ENCODE measurements around the gene PPFIBP2. TPM values are rescaled to one million over a fixed set of nuclear protein-coding genes. Genes with fewer than 3 reads are reported as not detected.

The PPFIBP2 gene
- total RNA-seq, 4 donors from 2014 or later: 26.4 to 33.3 (median 29.1) TPM

- TF ChIP-seq CTCF (IDR thresholded peaks at IDR 0.05; ENCODE audit: low read depth): no peak
Observed at GRCh38 chr11:7672276-7672959, 158.6 kb downstream of the PPFIBP2 start.

- TF ChIP-seq CTCF (IDR thresholded peaks at IDR 0.05; ENCODE audit: low read depth): no peak
Observed at GRCh38 chr11:7672960-7673723, 159.3 kb downstream of the PPFIBP2 start, which contains the start of gene CYB5R2. CYB5R2 (minus strand) TSS chr11:7673500; CDS start chr11:7672825, 675 bp downstream.

- TF ChIP-seq CTCF (IDR thresholded peaks at IDR 0.05; ENCODE audit: low read depth): no peak
Observed at GRCh38 chr11:7673724-7674434, 160.1 kb downstream of the PPFIBP2 start.

GRCh38 chr11:7675631-7676030, 161.8 kb downstream of the PPFIBP2 start:
- TF ChIP-seq CTCF (IDR thresholded peaks at IDR 0.05; ENCODE audit: low read depth): no peak

- TF ChIP-seq CTCF (IDR thresholded peaks at IDR 0.05; ENCODE audit: low read depth): no peak
Observed at GRCh38 chr11:7677071-7677470, 163.3 kb downstream of the PPFIBP2 start.

GRCh38 chr11:7677796-7678201, 164.0 kb downstream of the PPFIBP2 start:
- TF ChIP-seq CTCF (IDR thresholded peaks at IDR 0.05; ENCODE audit: low read depth): no peak

GRCh38 chr11:7683571-7683970, 169.8 kb downstream of the PPFIBP2 start:
- TF ChIP-seq CTCF (IDR thresholded peaks at IDR 0.05; ENCODE audit: low read depth): no peak
